HAP-1 (cell line): ENCODE results near the gene FBXL16.
A peak's percentile ranks its signal among the peaks of the same experiment; 100 is the strongest.

Source experiments
- DNase-seq, 2 experiments: peaks; one replicate each; pipeline ENCODE4 v3.0.0-alpha.2; 2016 to 2020; ENCODE audit warnings: low spot score in 2 of 2
- H3K27me3 ChIP-seq: fragments of 250-450 bp; sonication (Bioruptor Pico); 2 replicates; pipeline ENCODE4 v1.5.1; 2020; ENCODE audit warnings: low read depth, mild to moderate bottlenecking, moderate library complexity
- H3K36me3 ChIP-seq: fragments of 250-450 bp; sonication (Bioruptor Pico); replicated peaks from 2 replicates; pipeline ENCODE4 v1.5.1; 2020; ENCODE audit warnings: mild to moderate bottlenecking
- H3K4me1 ChIP-seq: fragments of 250-450 bp; sonication (Bioruptor Pico); 2 replicates; pipeline ENCODE4 v1.5.1; 2020; ENCODE audit warnings: mild to moderate bottlenecking
- H3K4me3 ChIP-seq: fragments of 250-450 bp; sonication (Bioruptor Pico); 2 replicates; pipeline ENCODE4 v1.5.1; 2020; ENCODE audit warnings: mild to moderate bottlenecking, moderate library complexity
- H3K9me3 ChIP-seq: fragments of 250-450 bp; sonication (Bioruptor Pico); 2 replicates; pipeline ENCODE4 v1.5.1; 2020; ENCODE audit warnings: mild to moderate bottlenecking, moderate library complexity
- in situ Hi-C: fragments of 300-500 bp; cut with MboI; formaldehyde crosslinking; loops from 3 replicates; pipeline ENCODE4 v1.14.3; 2020; ENCODE audit warnings: low sequenced_read_pairs, inconsistent platforms, mixed read lengths

FBXL16 gene

GRCh38 chr16:674214-674881 lies 31.3 kb downstream of the FBXL16 start:
- Histone ChIP-seq H3K9me3 (no peaks in the 10 kb centered on the region), H3K27me3 (no peaks in the 10 kb centered on the region), H3K4me1 (peaks cover 4% of the 10 kb centered on the region; the same call in 1 of the 2 replicates), H3K36me3 (peaks cover 47% of the 10 kb centered on the region), H3K4me3 (no peak overlapping the region)
- in situ Hi-C loops = no loop called here
- DNase-seq = no peak

DNA sequence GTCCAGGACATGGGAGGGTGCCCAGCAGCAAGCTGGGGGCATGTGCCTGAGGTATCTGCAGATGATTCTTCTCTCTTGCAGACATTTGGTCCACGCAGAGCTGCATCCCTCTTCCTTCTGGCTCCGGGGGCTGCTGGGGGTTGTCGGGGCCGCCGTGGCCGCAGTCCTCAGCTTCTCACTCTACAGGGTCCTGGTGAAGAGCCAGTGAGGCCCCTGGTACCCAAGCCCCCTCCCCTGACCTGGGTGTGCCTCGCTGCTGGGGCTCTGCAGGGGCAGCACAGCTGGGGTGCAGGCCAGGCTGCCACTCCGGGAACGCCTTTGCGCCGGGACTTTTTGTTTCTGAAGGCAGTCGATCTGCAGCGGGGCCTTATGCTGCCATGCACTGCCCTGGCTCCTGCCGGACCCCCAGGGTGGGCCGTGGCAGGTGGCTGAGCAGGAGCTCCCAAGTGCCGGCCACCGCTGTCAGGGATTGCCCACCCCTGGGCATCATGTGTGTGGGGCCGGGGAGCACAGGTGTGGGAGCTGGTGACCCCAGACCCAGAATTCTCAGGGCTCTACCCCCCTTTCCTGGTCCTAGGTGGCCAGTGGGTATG lies 32.1 kb downstream of the FBXL16 start:
- H3K4me1 ChIP-seq = peaks cover 4% of the 10 kb centered on the region
- H3K9me3 ChIP-seq = no peaks in the 10 kb centered on the region
- no peak for DNase-seq

GRCh38 chr16:672851-673250 lies 32.8 kb downstream of the FBXL16 start:
- Histone ChIP-seq H3K27me3 (no peaks in the 10 kb centered on the region), H3K4me3 (no peak overlapping the region), H3K36me3 (peaks cover 54% of the 10 kb centered on the region), H3K9me3 (no peaks in the 10 kb centered on the region), H3K4me1 (peaks cover 4% of the 10 kb centered on the region)
- in situ Hi-C loops = no loop called here
- DNase-seq = no peak

More for the DNA sequence above, 32.1 kb downstream of the FBXL16 start:
- Histone ChIP-seq H3K36me3 (peaks cover 54% of the 10 kb centered on the region), H3K27me3 (no peaks in the 10 kb centered on the region), H3K4me3 (no peak overlapping the region)
- in situ Hi-C loops = no loop called here

- DNase-seq = no peak
- Histone ChIP-seq H3K27me3 (no peaks in the 10 kb centered on the region), H3K9me3 (no peaks in the 10 kb centered on the region), H3K4me1 (peaks cover 7% of the 10 kb centered on the region), H3K4me3 (no peak overlapping the region), H3K36me3 (peaks cover 54% of the 10 kb centered on the region)
- in situ Hi-C loops = no loop called here
Measured at GRCh38 chr16:672371-672770, 33.2 kb downstream of the FBXL16 start.

GRCh38 chr16:671353-672131 lies 34.1 kb downstream of the FBXL16 start:
- Histone ChIP-seq H3K4me3 (no peak overlapping the region), H3K36me3 (peaks cover 54% of the 10 kb centered on the region), H3K9me3 (no peaks in the 10 kb centered on the region), H3K4me1 (peaks cover 7% of the 10 kb centered on the region), H3K27me3 (no peaks in the 10 kb centered on the region)
- no peak for DNase-seq
- in situ Hi-C loops = no loop called here

- H3K4me1 ChIP-seq = peaks cover 7% of the 10 kb centered on the region
- H3K4me3 ChIP-seq = no peak overlapping the region
- no peaks in the 10 kb centered on the region for H3K9me3 ChIP-seq
- in situ Hi-C loops = no loop called here
- peaks cover 54% of the 10 kb centered on the region for H3K36me3 ChIP-seq
- DNase-seq = no peak
- no peaks in the 10 kb centered on the region for H3K27me3 ChIP-seq
Measured at GRCh38 chr16:670485-671352, 34.9 kb downstream of the FBXL16 start.

DNA sequence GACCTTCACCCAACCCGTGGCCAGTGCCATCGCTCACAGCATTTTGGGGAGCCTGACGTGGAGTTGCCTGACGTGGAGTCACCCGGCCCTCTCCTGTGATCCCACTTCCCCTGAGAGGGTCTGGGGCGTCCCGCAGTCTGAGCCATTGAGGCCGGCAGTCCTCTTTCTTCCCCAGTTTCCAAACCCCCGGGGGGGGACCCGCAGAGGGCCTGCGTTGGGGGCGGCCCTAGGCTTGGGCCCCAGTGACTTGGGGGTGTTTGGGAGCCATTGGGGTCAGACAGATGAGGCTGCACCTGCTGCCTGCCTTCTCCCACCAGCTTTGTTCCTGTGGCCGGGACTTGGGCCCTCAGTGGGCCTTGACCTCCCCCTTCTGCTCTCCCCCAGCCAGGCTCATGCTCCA lies 35.9 kb downstream of the FBXL16 start:
- no peaks in the 10 kb centered on the region for H3K27me3 ChIP-seq
- H3K4me1 ChIP-seq = peaks cover 7% of the 10 kb centered on the region
- in situ Hi-C loops = no loop called here
- no peaks in the 10 kb centered on the region for H3K9me3 ChIP-seq
- peaks cover 53% of the 10 kb centered on the region for H3K36me3 ChIP-seq
- no peak for DNase-seq
- H3K4me3 ChIP-seq = peak overlapping the region; percentile 87; the same call in 1 of the 2 replicates

DNA sequence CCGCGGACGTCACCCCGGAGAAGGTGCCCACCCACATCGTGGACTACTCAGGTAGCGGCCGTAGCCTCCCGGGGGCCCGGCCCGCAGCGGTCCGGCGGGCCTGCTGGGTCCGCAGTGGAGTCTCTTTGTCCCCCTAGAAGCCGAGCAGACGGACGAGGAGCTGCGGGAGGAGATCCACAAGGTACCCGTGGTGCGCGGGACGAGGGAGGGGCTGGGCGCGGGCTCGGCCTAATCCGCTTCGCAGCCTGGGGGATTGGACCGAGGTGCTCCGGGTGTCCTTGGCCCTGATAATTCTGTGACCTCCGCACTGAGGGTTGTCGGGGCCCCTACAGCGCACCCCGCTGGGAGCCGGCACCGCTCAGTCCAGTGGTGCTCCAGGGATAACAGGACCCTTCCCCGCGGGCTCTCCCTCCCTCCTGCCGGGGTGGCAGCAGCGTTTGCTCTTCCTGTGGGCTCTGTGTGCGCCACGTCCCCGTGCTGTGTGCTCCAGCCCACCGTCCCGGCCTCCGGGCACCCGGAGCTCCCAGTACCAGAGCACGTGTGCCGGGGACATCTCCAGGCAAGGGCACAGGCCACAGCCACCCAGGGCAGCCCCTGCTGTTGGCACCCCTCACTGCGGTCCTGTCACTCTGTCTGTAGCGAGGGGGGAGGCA lies 37.0 kb downstream of the FBXL16 start:
- Histone ChIP-seq H3K4me3 (peak overlapping the region; percentile 87), H3K4me1 (peaks cover 7% of the 10 kb centered on the region), H3K27me3 (no peaks in the 10 kb centered on the region), H3K36me3 (peaks cover 47% of the 10 kb centered on the region), H3K9me3 (no peaks in the 10 kb centered on the region)
- in situ Hi-C loops = no loop called here
- DNase-seq = peak in 1 of 2 experiments; percentile 51

DNA sequence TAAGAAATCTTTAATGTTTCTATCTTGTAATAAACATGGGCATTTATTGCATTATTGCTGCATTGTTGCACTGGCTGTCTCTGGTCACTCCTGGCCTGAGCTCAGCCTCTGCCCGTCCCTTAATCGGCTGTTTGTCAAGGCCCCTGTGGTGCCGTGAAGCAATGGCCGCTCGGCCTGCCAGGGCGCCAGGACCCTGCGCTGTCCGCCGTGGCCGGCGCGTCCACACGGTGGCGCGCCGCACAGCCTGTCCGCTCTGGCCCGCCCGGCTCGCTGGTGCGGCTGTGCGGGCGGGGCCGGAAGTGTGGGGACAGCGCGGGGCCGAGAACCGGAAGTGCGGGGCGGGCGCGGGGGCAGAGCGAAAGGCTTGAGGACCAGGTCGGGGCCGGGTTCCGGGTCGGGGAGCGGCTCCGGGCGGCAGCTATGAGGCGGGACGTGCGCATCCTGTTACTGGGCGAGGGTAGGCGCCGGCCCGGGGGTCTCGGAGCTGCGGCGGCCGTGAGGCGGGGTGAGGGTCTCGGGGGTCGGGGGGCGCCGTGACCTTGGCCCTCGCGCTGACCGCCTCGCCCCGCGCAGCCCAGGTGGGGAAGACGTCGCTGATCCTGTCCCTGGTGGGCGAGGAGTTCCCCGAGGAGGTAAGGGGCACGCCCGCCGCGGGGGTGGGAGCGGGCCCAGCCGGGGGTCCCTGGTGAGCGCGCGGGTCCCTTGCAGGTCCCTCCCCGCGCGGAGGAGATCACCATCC lies 37.7 kb downstream of the FBXL16 start, which contains the start of gene RHOT2:
Gene RHOT2 (plus strand): TSS at position 353 of the 739 bp plus-strand sequence. CDS start 68 bp downstream, at position 421.
- H3K4me1 ChIP-seq = peaks cover 7% of the 10 kb centered on the region
- H3K27me3 ChIP-seq = no peaks in the 10 kb centered on the region
- DNase-seq = peak; percentile 83 to 96
- peak within 1 kb of the TSS; percentile 87 for H3K4me3 ChIP-seq
- H3K9me3 ChIP-seq = no peaks in the 10 kb centered on the region
- peaks cover 44% of the 10 kb centered on the region for H3K36me3 ChIP-seq
- in situ Hi-C loops = no loop called here

DNA sequence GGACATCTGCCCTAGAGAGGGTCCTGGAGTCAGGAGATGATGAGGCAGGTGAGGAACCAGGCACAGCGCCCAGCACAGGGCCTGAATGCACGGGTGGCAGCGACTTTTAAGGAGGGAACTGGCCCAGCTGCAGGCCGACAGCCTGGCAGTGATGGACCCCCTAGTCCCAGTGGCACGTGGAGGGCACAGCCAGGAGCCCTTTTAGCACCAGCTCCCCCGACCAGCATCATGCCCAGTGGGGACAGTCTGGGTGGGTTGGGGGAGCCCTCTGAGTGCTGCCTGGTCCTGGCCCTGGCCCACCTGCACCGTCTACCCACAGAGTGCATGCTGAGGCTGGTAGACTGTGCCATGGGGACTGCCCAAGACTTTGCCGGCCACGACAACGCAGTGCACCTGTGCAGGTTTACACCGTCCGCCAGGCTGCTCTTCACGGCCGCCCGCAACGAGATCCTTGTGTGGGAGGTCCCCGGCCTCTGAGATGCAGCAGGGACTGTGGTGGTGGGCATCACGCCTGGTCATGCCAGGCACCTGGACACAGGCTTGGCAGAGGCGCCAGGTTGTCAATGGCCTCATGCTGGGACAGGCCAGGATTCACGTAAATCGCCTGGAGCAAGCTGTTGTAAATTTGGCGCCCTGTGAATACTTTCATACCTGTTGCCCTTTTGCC lies 38.4 kb downstream of the FBXL16 start:
- DNase-seq = no peak
- peaks cover 7% of the 10 kb centered on the region for H3K4me1 ChIP-seq

GRCh38 chr16:666572-666971 lies 39.0 kb downstream of the FBXL16 start:
- in situ Hi-C loops = no loop called here
- Histone ChIP-seq H3K4me3 (no peak overlapping the region), H3K4me1 (peaks cover 7% of the 10 kb centered on the region), H3K9me3 (no peaks in the 10 kb centered on the region), H3K36me3 (peaks cover 39% of the 10 kb centered on the region), H3K27me3 (no peaks in the 10 kb centered on the region)
- DNase-seq = no peak

More for the DNA sequence above, 38.4 kb downstream of the FBXL16 start:
- Histone ChIP-seq H3K9me3 (no peaks in the 10 kb centered on the region), H3K4me3 (peak overlapping the region; percentile 87), H3K27me3 (no peaks in the 10 kb centered on the region), H3K36me3 (peaks cover 39% of the 10 kb centered on the region)
- in situ Hi-C loops = no loop called here

GRCh38 chr16:662597-662996 lies 43.0 kb downstream of the FBXL16 start:
- peaks cover 2% of the 10 kb centered on the region; the same call in 1 of the 2 replicates for H3K4me1 ChIP-seq

More at GRCh38 chr16:662597-662996, 43.0 kb downstream of the FBXL16 start:
- Histone ChIP-seq H3K27me3 (no peaks in the 10 kb centered on the region), H3K9me3 (no peaks in the 10 kb centered on the region), H3K36me3 (peaks cover 26% of the 10 kb centered on the region), H3K4me3 (no peak overlapping the region)
- in situ Hi-C loops = no loop called here
- DNase-seq = no peak
